GM12878 (cell line): ENCODE results near the gene TCF7L2. TPM values are rescaled to one million over a fixed set of nuclear protein-coding genes. Genes with fewer than 3 reads are reported as not detected.

ENCODE experiments used
- CBX5 ChIP-seq: sonication (generic); IDR thresholded peaks from 2 replicates; pipeline ENCODE4 v1.6.1; 2016; ENCODE audit warnings: low read depth, moderate library complexity, mild to moderate bottlenecking, inconsistent platforms
- CTCF ChIP-seq, 3 experiments: IDR thresholded peaks in 2 of 3; conservative IDR thresholded peaks in 1 of 3; 2 replicates each; pipeline ENCODE4 v1.5.1; 2011; ENCODE audit warnings: low read depth in 3 of 3, low read length in 3 of 3, mild to moderate bottlenecking in 3 of 3, control low read depth in 2 of 3, moderate library complexity in 2 of 3, inconsistent platforms in 1 of 3, mixed read lengths in 1 of 3; ENCODE audit not compliant: control insufficient read depth in 2 of 3, insufficient read depth in 1 of 3; ENCODE audit errors: extremely low read depth in 1 of 3
- HDAC2 ChIP-seq: fragments of 200-600 bp; sonication (generic); IDR thresholded peaks from 2 replicates; pipeline ENCODE4 v1.6.1; 2017
- MLLT1 ChIP-seq: fragments of 450-650 bp; IDR thresholded peaks from 2 replicates; pipeline ENCODE4 v1.6.1; 2016; ENCODE audit warnings: mild to moderate bottlenecking
- SIX5 ChIP-seq: IDR thresholded peaks from 2 replicates; pipeline ENCODE4 v1.6.1; 2011; ENCODE audit warnings: mild to moderate bottlenecking, low read depth, low read length, moderate library complexity; ENCODE audit not compliant: severe bottlenecking
- SMAD5 ChIP-seq: IDR thresholded peaks from 2 replicates; pipeline ENCODE4 v1.6.1; 2016; ENCODE audit warnings: antibody characterized with exemption, low read depth
- TARDBP ChIP-seq: IDR thresholded peaks from 2 replicates; pipeline ENCODE4 v1.6.1; 2016; ENCODE audit warnings: borderline replicate concordance
- YBX1 ChIP-seq: fragments of 450-650 bp; IDR thresholded peaks from 2 replicates; pipeline ENCODE4 v1.6.1; 2016; ENCODE audit warnings: antibody characterized with exemption
- polyA plus RNA-seq, 11 experiments: library from polyadenylated mRNA; depleted of rRNA in 4 of 11; unstranded in 6 of 11; stranded (reverse) in 5 of 11; fragments of >200 nt; fragmentation: Nextera tagmentation in 4 of 11; fragmentation: Illumina TruSeq in 1 of 11; extraction: Ambion mirVana in 4 of 11; extraction: Trizol in 1 of 11; gene quantifications; 1 replicate in 1 of 11; 2 replicates in 10 of 11; pipeline versions ENCODE4 v1.2.1 to v1.2.3, GENCODE V29; 2011 to 2016; ENCODE audit warnings: inconsistent platforms in 2 of 11, missing spikeins in 2 of 11, low read depth in 1 of 11
- total RNA-seq, 4 experiments: library from RNA; depleted of rRNA in 3 of 4; stranded (reverse); fragments of >200 nt in 3 of 4; fragmentation: Illumina TruSeq in 1 of 4; extraction: Trizol in 1 of 4; gene quantifications; 2 replicates each; pipeline versions ENCODE4 v1.2.1 to v1.2.3, GENCODE V29; 2013 to 2021
- TF ChIP-seq, protein P1 (sequence below): IDR thresholded peaks from 2 replicates; pipeline ENCODE4 v1.6.1; 2011; ENCODE audit warnings: low read depth, low read length, improper control_type of control experiment, borderline replicate concordance

TCF7L2 gene
- total and polyA plus RNA-seq, 10 of the 15 experiments (the other 5 are each of a cell fraction or from before 2014, with no cell fraction given): 0.02 to 1.1 (median 0.35) TPM; not detected in 4

DNA sequence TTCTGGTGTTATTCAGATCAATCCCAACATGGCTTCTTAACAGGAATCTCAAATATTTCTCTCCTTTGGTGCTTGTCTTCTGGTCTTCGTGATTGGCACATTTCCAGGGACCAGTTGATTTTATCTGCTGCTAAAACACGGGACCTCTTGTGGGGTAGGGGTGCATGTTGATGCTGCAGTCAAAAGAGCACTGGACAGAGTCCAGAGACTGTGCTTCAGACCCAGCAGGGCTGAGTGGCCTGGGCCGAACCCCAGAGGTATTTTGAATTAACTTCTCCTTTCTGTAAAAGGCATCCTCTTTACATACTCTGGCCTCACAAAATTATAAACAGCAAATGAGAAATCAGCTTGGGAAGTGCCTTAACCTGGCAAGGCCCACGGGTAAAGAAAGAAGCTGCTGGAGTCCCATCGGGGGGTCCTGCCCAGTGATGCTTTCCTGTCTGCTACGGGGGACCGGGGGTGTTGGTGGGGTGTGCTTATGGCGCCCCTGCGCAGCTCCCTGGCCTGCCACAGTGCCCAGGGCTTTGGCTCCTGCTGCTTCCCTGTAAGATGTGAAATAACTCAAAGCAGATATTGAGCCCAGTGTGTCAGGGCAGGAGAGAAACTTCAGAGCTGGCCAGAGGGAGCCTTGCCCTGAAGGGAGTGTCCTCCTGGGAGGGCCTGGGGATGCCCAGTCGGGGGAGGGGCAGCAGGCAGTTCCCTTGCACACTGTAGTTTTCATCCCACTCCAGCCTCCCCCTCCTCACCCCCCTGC is 230.5 kb downstream of the TCF7L2 start (continued):
- TF ChIP-seq, protein P1, sequence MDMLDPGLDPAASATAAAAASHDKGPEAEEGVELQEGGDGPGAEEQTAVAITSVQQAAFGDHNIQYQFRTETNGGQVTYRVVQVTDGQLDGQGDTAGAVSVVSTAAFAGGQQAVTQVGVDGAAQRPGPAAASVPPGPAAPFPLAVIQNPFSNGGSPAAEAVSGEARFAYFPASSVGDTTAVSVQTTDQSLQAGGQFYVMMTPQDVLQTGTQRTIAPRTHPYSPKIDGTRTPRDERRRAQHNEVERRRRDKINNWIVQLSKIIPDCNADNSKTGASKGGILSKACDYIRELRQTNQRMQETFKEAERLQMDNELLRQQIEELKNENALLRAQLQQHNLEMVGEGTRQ: no peak
- no peak for TF ChIP-seq SIX5
- TF ChIP-seq CTCF (IDR thresholded peaks at IDR 0.05 in 2 of 3, conservative IDR thresholded peaks at IDR 0.05 in 1 of 3; ENCODE audit: control insufficient read depth in 2 of 3, extremely low read depth in 1 of 3, insufficient read depth in 1 of 3, low read depth in 3 of 3, low read length in 3 of 3): no peak
- TF ChIP-seq CBX5: no peak
- TF ChIP-seq HDAC2: no peak
- TF ChIP-seq TARDBP: no peak
- TF ChIP-seq SMAD5: no peak
- TF ChIP-seq YBX1: no peak
- no peak for TF ChIP-seq MLLT1
